Osteoblast (primary cell): ENCODE data around the gene HOXB9. TPM values are rescaled to one million over a fixed set of nuclear protein-coding genes. Genes with fewer than 3 reads are reported as not detected.
A peak's percentile ranks its signal among the peaks of the same experiment; 100 is the strongest.

Experiments used
- DNase-seq: peaks from one replicate; pipeline ENCODE4 v3.0.0; 2011; ENCODE audit warnings: low spot score, mixed read lengths; ENCODE audit not compliant: insufficient read length; ENCODE audit errors: missing footprints
- H2AFZ ChIP-seq: 2 replicates; pipeline ENCODE4 v1.6.0; 2011; ENCODE audit warnings: mild to moderate bottlenecking, low read length
- H3K27ac ChIP-seq: 2 replicates; pipeline ENCODE4 v1.5.1; 2011; ENCODE audit warnings: mild to moderate bottlenecking, low read depth, low read length, moderate library complexity
- H3K27me3 ChIP-seq: 2 replicates; pipeline ENCODE4 v1.6.0; 2012; ENCODE audit warnings: mild to moderate bottlenecking, control low read depth, inconsistent platforms, low read length, moderate library complexity; ENCODE audit not compliant: insufficient read depth
- H3K36me3 ChIP-seq: 2 replicates; pipeline ENCODE4 v1.5.1; 2011; ENCODE audit warnings: mild to moderate bottlenecking, low read length, control low read depth, moderate library complexity; ENCODE audit not compliant: insufficient read depth
- H3K4me1 ChIP-seq: 2 replicates; pipeline ENCODE4 v1.5.1; 2011; ENCODE audit warnings: mild to moderate bottlenecking, low read length, control low read depth, moderate library complexity; ENCODE audit not compliant: insufficient read depth
- H3K4me2 ChIP-seq: 2 replicates; pipeline ENCODE4 v1.6.0; 2011; ENCODE audit warnings: mild to moderate bottlenecking, low read length; ENCODE audit not compliant: insufficient read depth
- H3K4me3 ChIP-seq: fragments of 200-600 bp; sonication (generic); 3 replicates; pipeline ENCODE4 v1.5.1; 2012; ENCODE audit warnings: mild to moderate bottlenecking, low read length, inconsistent platforms; ENCODE audit not compliant: insufficient read depth
- H3K79me2 ChIP-seq: 2 replicates; pipeline ENCODE4 v1.6.0; 2012; ENCODE audit warnings: mild to moderate bottlenecking, low read length, control low read depth, inconsistent platforms; ENCODE audit not compliant: insufficient read depth
- H3K9me3 ChIP-seq: 2 replicates; pipeline ENCODE4 v1.5.1; 2011; ENCODE audit warnings: low read depth, low read length, control low read depth
- H4K20me1 ChIP-seq: 2 replicates; pipeline ENCODE4 v1.6.0; 2012; ENCODE audit warnings: mild to moderate bottlenecking, low read length, control low read depth; ENCODE audit not compliant: insufficient read depth
- total RNA-seq: library from RNA; depleted of rRNA; stranded (reverse); fragments of >200 nt; gene quantifications from 2 replicates; pipeline ENCODE4 v1.2.3, GENCODE V29; 2012
- TF ChIP-seq, protein P1 (sequence below): IDR thresholded peaks from 2 replicates; pipeline ENCODE4 v1.5.1; 2011; ENCODE audit warnings: mild to moderate bottlenecking, low read depth, low read length, moderate library complexity; ENCODE audit errors: extremely low read depth

Gene HOXB9
- total RNA-seq, 1 donor: not detected

DNA sequence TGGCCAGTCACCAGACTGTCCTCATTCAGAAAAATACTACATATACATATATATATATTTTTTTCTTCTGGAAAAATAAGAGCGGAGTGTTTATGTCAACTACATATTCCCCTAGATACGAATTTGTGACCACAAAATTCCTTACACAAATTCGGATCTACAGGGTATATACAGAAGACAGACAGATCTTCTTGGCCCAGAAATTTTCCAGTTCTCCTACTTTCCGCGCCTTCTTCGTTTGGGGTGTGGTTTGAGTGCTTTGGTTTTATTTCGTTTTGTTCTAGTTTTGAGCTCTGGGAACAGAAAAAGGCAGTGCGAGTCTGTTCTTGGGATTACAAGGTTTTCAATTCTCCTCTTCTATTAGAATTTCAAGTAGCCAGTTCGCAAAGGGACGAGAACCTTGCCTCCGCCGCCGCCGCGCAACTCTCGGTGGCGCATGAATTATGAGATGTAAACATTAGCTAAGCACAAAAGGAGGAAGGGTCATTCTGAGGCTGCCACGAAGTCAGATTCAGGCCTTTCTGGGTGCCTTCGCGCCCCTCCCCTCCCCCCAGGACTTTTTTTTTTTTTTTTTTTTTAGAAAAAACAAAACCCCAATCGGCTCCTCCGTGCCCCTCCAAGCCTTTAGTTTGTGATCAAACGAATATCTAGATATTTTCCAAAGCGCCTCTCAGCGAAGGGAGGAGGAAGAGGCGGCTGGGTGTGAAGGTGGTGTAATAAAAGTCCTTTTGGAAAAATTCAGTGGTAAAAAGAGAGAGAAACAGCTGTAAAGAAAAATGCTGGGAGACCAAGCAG is 46.2 kb downstream of the HOXB9 start:
- Histone ChIP-seq H3K4me2 (no peak overlapping the region), H4K20me1 (no peaks in the 10 kb centered on the region), H3K9me3 (no peaks in the 10 kb centered on the region), H3K36me3 (no peaks in the 10 kb centered on the region), H3K4me1 (peaks cover under 1% of the 10 kb centered on the region), H3K27ac (no peak overlapping the region), H3K4me3 (no peak overlapping the region), H3K27me3 (peaks cover 92% of the 10 kb centered on the region), H2AFZ (no peak overlapping the region), H3K79me2 (no peaks in the 10 kb centered on the region)
- TF ChIP-seq, protein P1, sequence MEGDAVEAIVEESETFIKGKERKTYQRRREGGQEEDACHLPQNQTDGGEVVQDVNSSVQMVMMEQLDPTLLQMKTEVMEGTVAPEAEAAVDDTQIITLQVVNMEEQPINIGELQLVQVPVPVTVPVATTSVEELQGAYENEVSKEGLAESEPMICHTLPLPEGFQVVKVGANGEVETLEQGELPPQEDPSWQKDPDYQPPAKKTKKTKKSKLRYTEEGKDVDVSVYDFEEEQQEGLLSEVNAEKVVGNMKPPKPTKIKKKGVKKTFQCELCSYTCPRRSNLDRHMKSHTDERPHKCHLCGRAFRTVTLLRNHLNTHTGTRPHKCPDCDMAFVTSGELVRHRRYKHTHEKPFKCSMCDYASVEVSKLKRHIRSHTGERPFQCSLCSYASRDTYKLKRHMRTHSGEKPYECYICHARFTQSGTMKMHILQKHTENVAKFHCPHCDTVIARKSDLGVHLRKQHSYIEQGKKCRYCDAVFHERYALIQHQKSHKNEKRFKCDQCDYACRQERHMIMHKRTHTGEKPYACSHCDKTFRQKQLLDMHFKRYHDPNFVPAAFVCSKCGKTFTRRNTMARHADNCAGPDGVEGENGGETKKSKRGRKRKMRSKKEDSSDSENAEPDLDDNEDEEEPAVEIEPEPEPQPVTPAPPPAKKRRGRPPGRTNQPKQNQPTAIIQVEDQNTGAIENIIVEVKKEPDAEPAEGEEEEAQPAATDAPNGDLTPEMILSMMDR: no peak
- no peak for DNase-seq

DNA sequence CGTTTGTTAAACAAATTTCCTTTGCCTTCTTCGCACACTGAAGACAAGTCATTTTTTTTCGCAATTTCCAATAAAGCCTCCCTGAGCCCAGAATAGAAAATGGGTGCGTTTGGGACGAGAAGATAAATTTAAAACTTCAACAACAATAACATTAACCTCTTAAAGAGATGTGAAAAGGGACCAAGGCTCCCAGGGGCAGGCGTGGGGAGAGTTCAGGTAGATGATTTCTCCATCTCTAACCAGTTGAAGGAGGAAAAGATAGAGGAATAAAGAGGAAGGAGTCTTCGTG is 46.7 kb downstream of the HOXB9 start:
- H3K4me2 ChIP-seq: no peak overlapping the region
- TF ChIP-seq, protein P1: no peak
- H3K79me2 ChIP-seq: no peaks in the 10 kb centered on the region
- DNase-seq: no peak
- peaks cover 96% of the 10 kb centered on the region for H3K27me3 ChIP-seq
- H3K27ac ChIP-seq: no peak overlapping the region
- no peaks in the 10 kb centered on the region for H3K9me3 ChIP-seq
- H3K36me3 ChIP-seq: no peaks in the 10 kb centered on the region
- H3K4me1 ChIP-seq: no peaks in the 10 kb centered on the region
- no peak overlapping the region for H3K4me3 ChIP-seq
- H2AFZ ChIP-seq: no peak overlapping the region
- H4K20me1 ChIP-seq: no peaks in the 10 kb centered on the region

DNA sequence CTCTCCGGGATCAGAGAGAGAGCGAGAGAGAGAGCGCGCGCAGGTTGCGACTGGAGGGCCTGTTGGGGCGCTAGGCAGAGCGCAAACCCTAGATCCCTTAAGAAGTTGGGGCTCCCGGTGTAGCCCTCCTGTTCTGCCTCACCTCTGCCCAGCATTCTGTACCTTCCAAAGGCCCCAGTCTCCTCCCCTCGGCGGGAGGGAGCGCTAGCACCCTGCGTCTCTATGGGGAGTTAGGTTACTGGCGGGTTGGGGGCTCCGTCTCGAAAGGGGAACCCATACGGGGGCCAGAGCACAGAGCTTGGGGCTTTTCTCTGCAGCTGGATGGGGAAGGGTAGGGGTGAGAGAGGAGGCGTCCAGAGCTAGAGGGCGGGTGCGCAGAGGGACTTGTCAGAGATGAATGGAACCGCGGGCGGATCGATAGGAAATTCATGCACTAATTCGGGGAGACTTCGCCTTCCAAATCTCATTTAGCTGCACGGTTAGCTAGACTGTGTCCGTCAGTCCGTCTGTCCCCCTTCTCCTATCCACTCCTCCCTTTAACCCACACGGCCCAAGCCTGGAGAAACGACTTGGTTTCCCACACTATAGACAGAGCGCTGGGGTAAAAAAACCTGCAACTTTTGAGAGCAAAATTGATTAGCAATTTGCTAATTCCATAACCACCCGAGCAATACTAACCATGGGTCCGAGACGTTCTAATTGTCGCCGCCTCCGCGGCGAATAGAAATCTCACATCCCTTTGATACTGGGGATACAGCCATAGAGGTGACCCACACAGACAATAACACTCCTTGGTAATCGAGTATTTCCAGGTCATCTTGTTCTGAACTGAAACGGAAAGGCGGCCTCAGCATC is 47.3 kb downstream of the HOXB9 start:
- Histone ChIP-seq H3K27me3 (peaks cover 96% of the 10 kb centered on the region), H3K4me2 (peak overlapping the region; percentile 60), H3K79me2 (no peaks in the 10 kb centered on the region), H3K9me3 (no peaks in the 10 kb centered on the region), H2AFZ (no peak overlapping the region), H3K4me1 (no peaks in the 10 kb centered on the region), H3K4me3 (peak overlapping the region; percentile 53), H4K20me1 (no peaks in the 10 kb centered on the region), H3K36me3 (no peaks in the 10 kb centered on the region), H3K27ac (no peak overlapping the region)
- DNase-seq: no peak
- TF ChIP-seq, protein P1: no peak
